K562 treated with DMSO at 1 percent for 48 hours (cell line): ENCODE measurements around the gene KIFC3. TPM values are rescaled to one million over a fixed set of nuclear protein-coding genes. Genes with fewer than 3 reads are reported as not detected.

Source experiments
- total RNA-seq: library from RNA; unstranded; fragments of 300-600 nt; gene quantifications from 2 replicates; pipeline ENCODE4 v1.2.3, GENCODE V29; 2022; ENCODE audit warnings: low replicate concordance; ENCODE audit errors: extremely low read depth

Gene KIFC3
- total RNA-seq, result not detected in 2 replicates

GRCh38 chr16:57802341-57803133 is at the start of gene KIFC3:
Gene KIFC3 (minus strand): TSS chr16:57802491. CDS start chr16:57798243, 4,248 bp downstream.

GRCh38 chr16:57735755-57736418 is 66.4 kb downstream of the KIFC3 start, which contains the start of gene KATNB1:
Gene KATNB1 (plus strand): TSS chr16:57735770. CDS start chr16:57737244, 1,474 bp downstream.

Other genes starting within 250 kb of the KIFC3 start
- gene ADGRG1, start 173.9 kb downstream of the KIFC3 start, total RNA-seq, result not detected in 2 replicates
- gene ADGRG3, start 134.2 kb downstream of the KIFC3 start, total RNA-seq, result not detected in 2 replicates
- not detected in 2 replicates for gene DRC7, start 107.7 kb downstream of the KIFC3 start, total RNA-seq
- not detected in 2 replicates for gene KATNB1, start 66.7 kb downstream of the KIFC3 start, total RNA-seq
- gene CNGB1, start 168.6 kb upstream of the KIFC3 start, total RNA-seq, result not detected in 2 replicates
- gene ZNF319, start 198.2 kb upstream of the KIFC3 start, total RNA-seq, result not detected in 2 replicates
- gene USB1, start 198.9 kb upstream of the KIFC3 start, total RNA-seq, result not detected in 2 replicates
- not detected in 2 replicates for gene MMP15, start 223.3 kb upstream of the KIFC3 start, total RNA-seq